ENCODE data around the gene PRELID2. TPM values are rescaled to one million over a fixed set of nuclear protein-coding genes. Genes with fewer than 3 reads are reported as not detected.

Gene PRELID2
- total RNA-seq, 3 donors from 2014 or later = 60.0 to 151 (median 77.9) TPM

DNA sequence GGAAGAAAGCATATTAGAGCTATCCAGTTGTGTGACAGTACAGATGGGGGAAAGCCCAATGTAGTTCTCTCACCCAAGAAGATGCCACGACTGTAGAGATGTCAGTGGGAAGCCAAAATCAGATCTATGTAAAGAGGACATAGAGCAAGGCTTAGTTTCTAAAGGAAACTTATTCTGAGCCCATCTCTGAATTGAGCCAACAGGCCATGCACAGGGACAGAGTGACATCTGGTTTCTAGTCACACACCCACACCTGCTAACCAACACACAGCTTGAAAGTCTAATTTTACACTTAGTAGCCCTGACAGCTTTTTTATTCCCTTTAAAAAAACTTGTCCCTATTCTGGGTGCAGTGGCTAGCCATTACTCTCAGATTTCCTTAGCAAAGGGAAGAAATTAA lies 22.3 kb downstream of the PRELID2 start:
- no peak overlapping the region for H3K4me3 ChIP-seq
- intact Hi-C loops (cut with DNase I, micrococcal nuclease) = no loop called here
- TF ChIP-seq, protein P1, sequence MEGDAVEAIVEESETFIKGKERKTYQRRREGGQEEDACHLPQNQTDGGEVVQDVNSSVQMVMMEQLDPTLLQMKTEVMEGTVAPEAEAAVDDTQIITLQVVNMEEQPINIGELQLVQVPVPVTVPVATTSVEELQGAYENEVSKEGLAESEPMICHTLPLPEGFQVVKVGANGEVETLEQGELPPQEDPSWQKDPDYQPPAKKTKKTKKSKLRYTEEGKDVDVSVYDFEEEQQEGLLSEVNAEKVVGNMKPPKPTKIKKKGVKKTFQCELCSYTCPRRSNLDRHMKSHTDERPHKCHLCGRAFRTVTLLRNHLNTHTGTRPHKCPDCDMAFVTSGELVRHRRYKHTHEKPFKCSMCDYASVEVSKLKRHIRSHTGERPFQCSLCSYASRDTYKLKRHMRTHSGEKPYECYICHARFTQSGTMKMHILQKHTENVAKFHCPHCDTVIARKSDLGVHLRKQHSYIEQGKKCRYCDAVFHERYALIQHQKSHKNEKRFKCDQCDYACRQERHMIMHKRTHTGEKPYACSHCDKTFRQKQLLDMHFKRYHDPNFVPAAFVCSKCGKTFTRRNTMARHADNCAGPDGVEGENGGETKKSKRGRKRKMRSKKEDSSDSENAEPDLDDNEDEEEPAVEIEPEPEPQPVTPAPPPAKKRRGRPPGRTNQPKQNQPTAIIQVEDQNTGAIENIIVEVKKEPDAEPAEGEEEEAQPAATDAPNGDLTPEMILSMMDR (IDR thresholded peaks at IDR 0.05) = no peak
- no peak for DNase-seq
- H3K4me1 ChIP-seq (ENCODE audit: low read depth) = no peaks in the 10 kb centered on the region
- no peak for ATAC-seq
- no peaks in the 10 kb centered on the region for H3K9me3 ChIP-seq
- H3K36me3 ChIP-seq (ENCODE audit: low read depth) = no peaks in the 10 kb centered on the region

DNA sequence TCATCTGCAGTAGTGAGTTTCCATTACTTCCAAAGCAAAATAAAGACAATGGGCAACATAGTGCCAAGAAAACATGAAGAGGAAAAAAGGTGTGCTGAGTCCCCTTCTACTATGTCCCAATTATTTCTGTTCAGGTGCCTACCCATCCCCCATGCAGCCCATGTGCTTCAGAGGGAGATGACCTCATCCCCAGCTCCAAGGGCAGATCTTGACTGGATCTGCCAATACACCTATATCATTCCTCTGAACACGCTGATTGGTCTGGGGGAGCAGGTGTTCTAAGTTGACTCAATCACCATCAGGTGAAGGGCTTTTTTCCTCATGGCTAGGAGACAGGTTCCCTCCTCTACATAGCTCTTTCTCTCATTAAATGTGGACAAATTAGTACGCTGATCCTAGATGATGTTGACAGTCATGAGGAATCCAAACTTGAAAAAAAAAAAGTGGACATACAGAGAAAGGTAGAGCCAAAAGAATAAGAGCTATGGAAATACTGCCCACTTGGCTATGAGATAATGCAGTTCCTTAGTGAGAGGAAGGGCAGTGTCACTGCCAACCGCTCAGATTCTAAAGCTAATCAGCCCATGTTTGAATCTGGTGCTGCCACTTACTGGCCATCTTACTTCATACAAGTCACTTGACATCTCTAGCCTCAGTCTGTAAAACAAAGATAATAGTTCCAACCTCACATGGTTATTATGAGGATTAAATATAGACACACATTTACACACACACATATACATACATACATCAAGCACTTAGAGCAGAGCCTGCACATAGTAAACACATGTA lies 23.1 kb downstream of the PRELID2 start:
- intact Hi-C loops (cut with DNase I, micrococcal nuclease) = no loop called here
- Histone ChIP-seq H3K36me3 (ENCODE audit: low read depth) (no peaks in the 10 kb centered on the region), H3K4me3 (no peak overlapping the region), H3K9me3 (no peaks in the 10 kb centered on the region), H3K4me1 (ENCODE audit: low read depth) (no peaks in the 10 kb centered on the region)
- DNase-seq (no peak), ATAC-seq (peak; percentile 47)
- TF ChIP-seq, protein P1 (IDR thresholded peaks at IDR 0.05) = no peak

DNA sequence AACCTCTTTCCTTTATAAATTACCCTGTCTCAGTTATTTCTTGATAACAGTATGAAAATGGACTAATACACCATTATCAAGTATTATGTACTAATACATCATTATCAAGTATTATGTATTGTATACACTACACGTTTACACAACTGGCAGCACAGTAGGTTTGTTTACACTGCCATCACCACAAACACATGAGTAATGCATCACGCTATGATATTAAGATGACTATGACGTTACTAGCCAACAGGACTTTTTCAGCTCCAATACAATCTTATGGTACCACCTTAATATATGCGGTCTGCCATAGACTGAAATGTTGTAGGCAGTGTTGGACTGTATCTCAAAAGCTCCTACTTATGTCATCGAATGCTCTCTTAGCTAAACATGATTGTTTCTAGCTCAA lies 28.2 kb downstream of the PRELID2 start:
- ATAC-seq = no peak
- H3K4me3 ChIP-seq = no peak overlapping the region
- no peak for DNase-seq
- H3K9me3 ChIP-seq = no peaks in the 10 kb centered on the region
- no peaks in the 10 kb centered on the region for H3K36me3 ChIP-seq (ENCODE audit: low read depth)
- intact Hi-C loops (cut with DNase I, micrococcal nuclease) = no loop called here
- TF ChIP-seq, protein P1 (IDR thresholded peaks at IDR 0.05) = no peak
- no peaks in the 10 kb centered on the region for H3K4me1 ChIP-seq (ENCODE audit: low read depth)

DNA sequence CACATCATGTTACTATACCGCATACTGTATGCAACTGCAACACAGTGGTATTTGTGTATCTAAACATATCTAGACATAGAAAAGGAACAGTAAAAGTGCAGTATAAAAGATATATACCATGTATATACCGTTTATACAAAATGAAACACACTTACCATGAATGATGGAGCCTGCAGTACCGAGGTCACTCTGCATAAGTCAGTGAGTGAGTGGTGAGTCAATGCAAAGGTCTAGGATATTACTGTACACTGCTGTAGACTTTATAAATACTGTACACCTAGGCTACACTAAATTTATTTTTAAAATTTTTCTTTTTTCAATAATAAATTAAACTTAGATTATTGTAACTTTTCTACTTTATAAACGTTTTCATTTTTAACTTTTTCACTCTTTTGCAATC lies 29.3 kb downstream of the PRELID2 start:
- ATAC-seq (no peak), DNase-seq (no peak)
- TF ChIP-seq, protein P1 (IDR thresholded peaks at IDR 0.05) = no peak
- no peaks in the 10 kb centered on the region for H3K4me1 ChIP-seq (ENCODE audit: low read depth)
- no peaks in the 10 kb centered on the region for H3K9me3 ChIP-seq
- H3K4me3 ChIP-seq = no peak overlapping the region
- no peaks in the 10 kb centered on the region for H3K36me3 ChIP-seq (ENCODE audit: low read depth)
- intact Hi-C loops (cut with DNase I, micrococcal nuclease) = no loop called here

DNA sequence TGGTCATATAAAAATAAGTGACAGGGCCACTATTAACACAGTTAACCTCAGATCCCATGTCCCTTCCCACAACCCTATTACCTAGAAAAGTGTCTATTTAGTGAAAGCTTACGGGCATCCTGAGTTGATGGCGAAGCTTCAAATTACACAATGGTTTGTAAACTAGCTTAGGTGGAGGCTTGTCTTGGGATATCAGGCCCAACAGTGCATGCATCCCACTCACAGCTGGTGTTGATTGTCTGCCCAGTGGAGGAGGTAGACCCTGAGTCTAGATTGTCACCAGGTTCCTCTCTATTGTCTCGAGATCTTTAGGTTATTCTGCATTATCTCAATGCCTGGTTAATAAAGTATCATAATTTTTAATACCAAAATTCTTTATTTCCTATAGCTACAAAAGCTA lies 30.4 kb downstream of the PRELID2 start:
- DNase-seq (no peak), ATAC-seq (no peak)
- TF ChIP-seq, protein P1 (IDR thresholded peaks at IDR 0.05) = no peak
- intact Hi-C loops (cut with DNase I, micrococcal nuclease) = no loop called here
- Histone ChIP-seq H3K4me3 (no peak overlapping the region), H3K9me3 (no peaks in the 10 kb centered on the region), H3K4me1 (ENCODE audit: low read depth) (no peaks in the 10 kb centered on the region), H3K36me3 (ENCODE audit: low read depth) (no peaks in the 10 kb centered on the region)

All from mucosa of descending colon (tissue), 3 donors.